Measurements from ENCODE around the gene PRR30.

PRR30 gene

DNA sequence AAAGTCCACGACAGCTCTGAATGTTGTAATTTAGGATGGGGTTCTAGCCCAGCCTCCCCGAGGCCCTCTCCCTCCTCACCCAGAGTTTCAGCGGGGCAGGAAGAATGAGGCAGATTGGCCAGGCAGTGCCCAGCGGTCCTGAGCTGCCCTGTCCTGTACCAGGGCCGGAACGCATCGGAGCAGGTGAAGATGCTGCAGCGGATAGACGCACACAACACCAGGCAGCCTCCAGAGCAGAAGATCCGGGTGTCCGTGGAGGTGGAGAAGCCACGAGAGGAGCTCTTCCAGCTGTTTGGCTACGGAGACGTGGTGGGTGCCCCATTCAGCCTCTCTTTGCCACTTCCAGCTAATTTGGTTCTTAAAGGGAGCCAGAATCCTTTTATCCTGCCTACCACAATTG is 41.9 kb downstream of the PRR30 start:
- DNase-seq (ENCODE audit: low read depth in 2 of 2): no peak

DNA sequence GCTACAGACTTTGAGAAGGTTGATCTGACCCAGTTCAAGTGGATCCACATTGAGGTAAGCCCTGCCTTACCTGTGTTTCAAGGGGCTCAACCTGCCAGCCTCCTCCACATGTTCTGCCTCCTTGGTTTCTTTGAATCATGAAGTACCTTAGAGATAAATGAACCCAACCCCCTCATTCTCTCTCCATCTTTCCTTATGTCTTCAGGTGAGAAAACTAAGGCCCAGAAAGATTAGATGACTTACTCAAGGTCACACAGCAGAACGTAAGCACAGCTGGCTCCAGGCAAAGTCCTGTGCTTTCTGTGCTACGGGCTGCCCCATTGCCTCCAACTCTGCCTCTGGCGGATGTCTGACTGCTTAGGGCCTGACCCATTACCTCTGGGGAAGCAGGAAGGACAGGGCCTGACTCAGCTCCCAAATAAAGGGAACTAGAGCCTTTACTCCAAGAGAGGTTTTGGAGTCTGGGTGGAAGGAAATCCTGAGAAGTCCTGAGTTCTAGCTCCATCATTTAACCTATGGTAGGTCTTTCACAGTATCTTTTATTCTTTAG is 42.4 kb downstream of the PRR30 start:
- DNase-seq (ENCODE audit: low read depth in 2 of 2): no peak

DNA sequence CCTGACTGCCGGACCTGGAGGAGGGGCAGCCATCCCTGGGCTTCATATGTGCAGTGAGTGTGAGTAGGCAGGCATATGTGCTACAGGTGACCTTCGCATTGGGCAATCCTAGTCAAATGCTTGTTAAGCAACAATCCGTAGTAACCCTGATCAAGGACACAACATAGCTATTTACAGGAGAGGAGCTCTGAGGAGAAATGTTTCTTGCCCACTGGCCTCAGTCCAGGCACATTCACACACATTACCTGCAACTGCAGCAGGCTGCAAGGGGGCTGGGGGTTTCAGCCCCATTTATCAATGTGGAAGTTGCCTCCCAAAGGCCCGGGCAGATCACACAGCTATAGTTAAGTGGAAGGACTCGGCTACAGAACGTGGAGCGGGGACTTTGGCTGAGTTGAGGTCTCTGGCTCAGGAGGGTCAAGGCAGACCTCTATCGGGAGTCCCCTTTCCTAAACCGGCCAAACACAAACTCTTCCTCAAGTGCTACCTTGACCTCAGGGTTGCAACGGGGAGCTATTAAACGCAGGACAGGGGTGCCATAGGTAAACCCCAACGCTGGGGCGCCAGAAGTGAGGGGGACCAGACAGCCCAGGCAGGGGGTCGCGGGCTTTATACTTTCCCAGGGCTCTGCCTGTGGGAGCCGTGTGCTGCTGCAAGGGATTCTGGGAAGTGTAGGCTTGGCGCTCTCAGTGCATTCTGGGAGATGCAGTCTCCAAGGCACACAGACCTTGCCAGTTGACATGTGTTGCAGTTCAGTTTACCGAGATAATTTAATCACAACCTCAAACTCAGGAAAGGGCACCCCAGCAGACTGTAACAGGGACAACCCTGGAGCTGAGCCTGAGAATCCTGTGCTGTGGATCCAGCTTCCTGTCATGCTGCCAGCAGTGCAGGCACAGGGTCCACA is 43.2 kb downstream of the PRR30 start:
- no peak for DNase-seq (ENCODE audit: low read depth in 2 of 2)

DNA sequence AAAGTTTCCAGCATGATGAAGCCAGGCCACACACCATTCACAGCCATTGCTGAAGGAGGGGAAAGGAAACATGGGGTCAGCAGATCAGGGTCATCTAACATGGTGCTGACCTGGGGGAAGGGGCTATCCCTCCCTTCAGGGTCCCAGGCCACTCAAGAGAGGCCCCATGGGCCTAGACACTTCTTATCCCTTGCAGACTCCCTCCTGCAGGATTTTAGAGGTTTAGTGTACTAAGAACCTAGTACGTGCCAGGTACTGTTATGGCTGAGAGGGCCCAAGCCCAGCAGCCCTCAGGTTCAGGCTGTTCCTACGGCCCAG is 43.8 kb downstream of the PRR30 start:
- no peak for DNase-seq (ENCODE audit: low read depth in 2 of 2)

DNA sequence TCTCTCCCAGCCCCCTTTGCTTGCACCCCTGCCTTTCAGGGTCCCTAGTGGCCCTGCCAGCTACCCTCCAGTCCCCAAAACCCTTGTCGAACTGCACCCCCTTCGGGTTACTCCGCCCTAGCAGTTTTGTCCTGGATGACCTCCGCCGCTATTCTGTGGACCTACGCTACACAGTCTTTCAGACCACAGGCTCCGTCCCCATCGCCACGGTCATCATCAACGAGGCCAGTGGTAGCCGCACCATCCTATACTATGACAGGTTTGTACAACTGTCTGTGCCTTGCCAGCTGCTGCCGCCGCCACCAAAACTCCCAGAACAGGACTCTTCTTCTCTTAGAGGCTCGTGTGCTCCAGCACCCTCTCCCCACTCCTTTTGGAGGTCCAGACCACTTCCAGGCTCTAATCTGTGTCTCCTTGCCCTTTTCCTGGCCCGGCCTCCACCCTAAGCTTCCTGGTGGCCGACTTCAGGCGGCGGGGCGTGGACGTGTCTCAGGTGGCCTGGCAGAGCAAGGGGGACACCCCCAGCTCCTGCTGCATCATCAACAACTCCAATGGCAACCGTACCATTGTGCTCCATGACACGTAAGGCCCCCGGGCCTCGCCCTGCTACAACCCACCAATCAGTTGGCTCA is 44.7 kb downstream of the PRR30 start:
- no peak for DNase-seq (ENCODE audit: low read depth in 2 of 2)

DNA sequence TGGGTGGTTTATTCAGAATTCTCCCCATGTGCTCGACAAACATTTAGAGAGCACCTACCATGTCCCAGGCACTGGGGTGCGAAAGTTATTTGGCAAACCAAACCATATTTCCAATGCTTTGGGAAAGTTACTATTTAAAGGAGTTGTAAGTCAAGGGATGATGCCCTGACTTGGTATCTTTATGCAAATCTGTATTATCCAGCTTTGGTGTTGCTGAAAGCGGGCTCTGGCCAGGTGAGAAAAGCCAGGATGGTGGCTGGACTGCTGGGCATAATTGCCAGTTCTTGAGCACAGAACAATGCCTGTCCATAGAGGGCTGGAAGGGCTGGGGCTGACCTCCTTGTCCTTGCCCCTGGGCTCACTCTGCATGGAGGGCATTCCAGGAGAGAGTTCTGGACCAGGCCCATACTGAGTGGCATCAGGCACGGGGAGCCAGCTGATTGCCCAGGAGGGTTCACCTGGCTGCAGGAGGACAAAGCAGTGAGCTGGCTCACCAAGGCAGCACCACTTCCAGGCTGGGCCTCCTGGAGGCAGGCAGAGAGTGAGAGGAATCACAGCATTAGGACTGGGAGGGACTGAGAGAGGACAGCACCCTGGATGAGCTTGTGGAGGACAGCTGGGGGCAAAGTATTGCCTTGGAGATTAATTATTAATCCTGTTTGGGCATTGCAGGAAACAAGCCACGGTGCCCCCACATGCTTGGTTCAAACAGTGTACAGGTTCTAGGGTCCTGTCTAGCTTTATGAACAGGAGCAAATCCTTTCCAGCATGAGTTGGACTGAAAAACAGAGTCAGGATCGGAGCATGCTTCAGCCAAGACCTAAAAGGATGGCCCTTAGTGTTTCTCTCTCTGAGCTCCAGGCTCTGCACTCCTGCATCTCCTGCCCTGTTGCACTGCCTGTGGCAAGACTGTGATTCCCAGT is 45.5 kb downstream of the PRR30 start:
- DNase-seq (ENCODE audit: low read depth in 2 of 2): no peak

DNA sequence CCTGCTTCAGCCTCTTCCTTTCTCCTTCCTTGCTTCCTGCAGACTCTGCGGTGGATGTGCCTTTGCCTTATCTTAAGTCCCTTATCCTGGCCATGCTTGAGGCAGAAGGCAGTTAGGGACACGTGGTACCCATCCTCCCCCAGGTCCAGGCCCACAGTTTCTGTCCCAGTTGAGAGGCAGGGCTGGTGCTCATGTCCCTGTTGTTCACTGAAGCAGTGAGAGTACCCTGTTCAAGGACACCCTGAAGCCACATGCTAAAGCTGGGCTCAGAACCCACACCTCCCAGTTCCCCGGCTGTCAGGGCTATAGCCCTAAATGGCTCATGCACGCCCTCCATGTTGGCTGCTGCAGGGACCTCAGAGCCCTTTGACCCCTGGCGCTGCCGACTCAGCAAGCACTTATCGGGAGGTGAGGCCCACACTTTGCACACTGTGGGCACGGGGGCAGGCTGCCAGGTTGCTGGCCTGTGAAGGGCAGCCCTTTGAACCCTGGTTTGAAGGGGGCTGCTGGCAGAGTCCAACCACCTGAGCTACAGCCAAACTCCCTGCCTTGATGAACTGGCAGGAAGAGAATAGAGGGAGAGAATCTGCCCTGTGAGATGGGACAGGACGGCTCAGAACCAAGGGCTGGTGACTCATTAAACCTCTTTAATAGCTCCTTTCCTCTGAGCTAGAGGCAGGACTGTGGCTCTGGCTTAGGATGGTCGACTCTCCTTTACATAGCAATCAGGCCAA is 46.3 kb downstream of the PRR30 start:
- DNase-seq (ENCODE audit: low read depth in 2 of 2): no peak

DNA sequence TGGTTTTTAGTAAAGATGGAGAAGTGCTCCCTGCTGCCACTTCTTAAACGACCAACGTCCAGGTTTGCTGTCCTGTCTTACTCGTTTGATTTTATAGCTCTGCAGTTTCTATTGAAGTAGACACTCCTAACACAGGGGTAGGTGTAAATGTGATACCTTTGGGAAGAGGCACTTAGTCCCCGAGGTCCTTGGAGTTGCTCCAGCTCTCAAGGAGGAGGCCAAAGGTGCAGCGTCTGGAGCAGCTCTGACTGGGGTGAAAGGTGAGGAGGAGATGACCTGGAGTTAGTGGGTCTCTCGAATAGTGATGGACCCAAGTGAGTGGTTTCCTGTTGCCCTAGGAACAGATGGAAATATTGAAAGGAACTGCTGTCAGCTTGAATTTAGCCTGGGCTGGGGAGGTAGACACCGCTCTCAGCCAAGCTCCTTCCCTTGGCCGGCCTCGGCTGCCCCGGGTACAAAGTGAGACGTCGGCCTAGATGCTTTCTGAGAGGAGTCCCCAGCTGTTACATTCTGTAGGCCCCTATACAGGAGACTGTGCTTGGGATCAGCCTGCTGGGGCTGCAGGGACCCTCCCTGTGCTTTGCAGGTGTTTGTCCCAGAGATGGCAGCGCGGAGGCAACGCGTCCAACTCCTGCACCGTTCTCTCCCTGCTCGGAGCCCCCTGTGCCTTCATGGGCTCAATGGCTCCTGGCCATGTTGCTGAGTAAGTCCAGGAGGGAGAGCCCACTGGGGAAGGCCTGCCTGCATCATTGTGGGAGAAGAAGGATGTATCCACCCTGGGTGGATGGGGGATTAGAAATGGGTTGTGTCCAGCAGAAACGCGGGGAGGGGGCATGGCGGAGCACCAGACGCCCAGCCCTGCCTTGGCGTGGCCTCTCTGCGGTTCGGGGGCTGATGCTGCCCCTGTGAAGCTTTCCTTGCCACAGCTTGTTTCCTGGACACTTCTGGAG is 47.2 kb downstream of the PRR30 start:
- DNase-seq (ENCODE audit: low read depth in 2 of 2): no peak

DNA sequence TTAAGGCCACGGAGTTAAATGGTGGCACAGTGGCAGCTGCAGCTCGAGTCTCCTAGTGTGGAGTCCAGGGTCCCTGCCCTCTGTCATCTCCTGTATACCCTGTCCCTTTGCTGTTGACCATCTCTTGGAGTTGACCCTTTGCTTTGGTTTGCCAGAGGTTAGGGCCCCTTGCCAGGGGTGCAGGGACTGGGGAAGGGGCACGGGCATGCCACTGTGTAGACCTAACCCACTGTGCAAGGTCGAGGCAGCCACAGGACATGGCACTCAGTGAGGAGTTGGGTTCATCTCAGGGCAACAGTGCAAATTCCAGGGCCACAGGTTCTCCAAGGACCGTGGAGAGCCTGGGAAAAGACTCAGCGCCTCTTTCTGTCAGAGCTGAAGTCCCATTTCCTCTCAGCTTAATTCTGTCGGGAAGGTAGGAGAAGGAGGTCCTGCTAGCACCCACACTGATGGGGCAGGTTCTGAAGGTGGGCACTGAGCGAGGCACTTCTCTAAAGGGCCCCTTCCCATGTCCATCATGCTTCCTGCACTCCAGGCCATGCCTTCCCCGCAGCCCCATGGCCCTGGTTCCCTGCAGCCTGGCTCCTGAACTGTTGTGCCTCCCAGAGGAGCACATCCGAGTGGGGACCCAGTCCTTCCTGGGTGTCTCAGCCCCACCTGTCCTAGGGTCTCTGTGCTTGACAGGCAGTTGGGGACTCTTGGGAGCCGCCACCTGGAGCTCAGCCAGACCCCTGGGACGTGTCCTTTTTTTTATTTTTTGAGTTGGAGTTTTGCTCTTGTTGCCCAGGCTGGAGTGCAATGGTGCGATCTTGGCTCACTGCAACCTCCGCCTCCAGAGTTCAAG is 49.9 kb downstream of the PRR30 start:
- no peak for DNase-seq (ENCODE audit: low read depth in 2 of 2)

DNA sequence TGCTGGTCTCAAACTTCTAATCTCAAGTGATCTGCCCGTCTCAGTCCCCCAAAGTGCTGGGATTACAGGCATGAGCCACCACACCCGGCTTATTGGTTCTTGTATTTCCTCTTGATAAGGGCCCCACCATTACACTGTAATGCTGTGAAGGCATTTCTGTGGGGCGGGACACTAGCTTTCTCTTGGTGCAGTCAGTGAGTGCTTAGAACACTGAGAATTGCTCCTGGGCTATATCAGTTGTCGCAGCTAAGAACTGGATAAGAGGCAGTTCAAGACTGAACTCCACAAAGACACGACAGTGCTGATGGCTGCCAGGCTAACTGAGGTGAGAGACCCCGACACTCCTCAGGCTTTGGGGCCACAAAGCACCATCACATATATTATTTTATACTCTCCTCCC is 50.6 kb downstream of the PRR30 start:
- no peak for DNase-seq (ENCODE audit: low read depth in 2 of 2)

DNA sequence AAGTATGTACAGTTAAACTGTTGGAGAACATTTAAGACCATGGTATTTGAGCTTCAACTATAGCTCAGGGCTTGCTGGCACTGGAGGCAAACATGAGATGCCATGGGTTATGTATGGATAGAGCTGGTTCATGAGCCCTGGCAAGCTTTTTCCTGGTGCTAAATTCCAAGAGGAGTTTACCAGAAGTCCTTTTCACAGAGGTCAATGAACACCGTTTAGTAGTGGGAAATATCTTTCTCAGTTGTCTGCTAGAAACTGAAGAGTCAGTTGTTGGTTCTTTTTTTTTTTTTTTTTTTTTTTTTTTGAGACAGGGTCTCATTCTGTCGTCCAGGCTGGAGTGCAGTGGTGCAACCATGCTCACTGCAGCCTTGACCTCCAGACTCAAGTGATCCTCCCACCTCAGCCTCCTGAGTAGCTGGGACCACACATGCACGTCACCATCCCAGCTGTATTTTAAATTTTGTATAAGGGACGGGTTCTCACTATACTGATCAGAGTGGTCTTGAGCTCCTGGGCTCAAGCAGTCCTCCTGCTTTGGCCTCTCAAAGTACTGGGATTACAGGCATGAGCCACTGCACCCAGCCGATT is 51.3 kb downstream of the PRR30 start:
- no peak for DNase-seq (ENCODE audit: low read depth in 2 of 2)

Measured in stimulated activated CD4-positive, alpha-beta T cell treated with anti-CD3 and anti-CD28 coated beads, Interleukin-1b, Interleukin-23, amount 100 ng/mL, for 1 hour (primary cell).